ENCODE results near the gene TNFSF4.

The TNFSF4 gene

DNA sequence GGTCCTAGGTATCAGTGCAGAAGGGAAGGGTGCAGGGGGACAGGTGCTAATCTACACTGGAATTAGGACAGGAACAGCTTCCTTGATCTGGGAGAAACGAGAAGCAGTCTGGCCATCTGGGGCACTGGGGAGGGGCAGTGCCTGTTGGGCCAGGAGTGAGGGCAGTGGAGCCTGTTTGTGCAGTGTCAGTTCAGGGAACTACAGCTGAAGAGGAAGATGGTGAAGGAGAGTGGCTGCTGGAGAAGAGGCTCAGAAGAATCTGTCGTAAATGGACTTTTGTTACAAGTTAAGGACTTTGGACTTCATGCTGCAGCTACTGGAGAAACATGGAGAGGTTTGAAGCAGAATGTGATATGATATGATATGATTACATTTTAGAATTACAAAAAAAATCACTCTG is 3.2 kb upstream of the TNFSF4 start:
- no peak for DNase-seq

- DNase-seq, result no peak
Observed at GRCh38 chr1:173208868-173209267, 1.7 kb upstream of the TNFSF4 start.

DNA sequence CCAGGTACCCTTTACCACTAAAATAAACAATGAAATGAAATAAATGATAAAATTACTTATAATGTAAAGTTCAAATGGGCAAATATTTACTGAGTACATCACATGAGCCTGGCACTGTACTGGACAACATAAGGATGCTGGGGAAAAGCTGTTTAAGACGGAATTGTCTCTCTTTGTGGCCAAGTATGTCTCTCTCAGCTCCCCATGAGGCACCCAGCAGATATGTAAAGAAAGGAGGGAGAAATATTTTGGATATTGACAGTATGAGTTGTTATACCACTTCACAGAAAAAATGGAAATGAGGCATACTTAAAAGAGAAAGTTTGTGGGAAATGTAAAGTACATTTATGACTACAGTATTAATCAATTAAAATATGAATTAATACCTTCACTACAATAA is 1.0 kb upstream of the TNFSF4 start:
- DNase-seq, result no peak

DNA sequence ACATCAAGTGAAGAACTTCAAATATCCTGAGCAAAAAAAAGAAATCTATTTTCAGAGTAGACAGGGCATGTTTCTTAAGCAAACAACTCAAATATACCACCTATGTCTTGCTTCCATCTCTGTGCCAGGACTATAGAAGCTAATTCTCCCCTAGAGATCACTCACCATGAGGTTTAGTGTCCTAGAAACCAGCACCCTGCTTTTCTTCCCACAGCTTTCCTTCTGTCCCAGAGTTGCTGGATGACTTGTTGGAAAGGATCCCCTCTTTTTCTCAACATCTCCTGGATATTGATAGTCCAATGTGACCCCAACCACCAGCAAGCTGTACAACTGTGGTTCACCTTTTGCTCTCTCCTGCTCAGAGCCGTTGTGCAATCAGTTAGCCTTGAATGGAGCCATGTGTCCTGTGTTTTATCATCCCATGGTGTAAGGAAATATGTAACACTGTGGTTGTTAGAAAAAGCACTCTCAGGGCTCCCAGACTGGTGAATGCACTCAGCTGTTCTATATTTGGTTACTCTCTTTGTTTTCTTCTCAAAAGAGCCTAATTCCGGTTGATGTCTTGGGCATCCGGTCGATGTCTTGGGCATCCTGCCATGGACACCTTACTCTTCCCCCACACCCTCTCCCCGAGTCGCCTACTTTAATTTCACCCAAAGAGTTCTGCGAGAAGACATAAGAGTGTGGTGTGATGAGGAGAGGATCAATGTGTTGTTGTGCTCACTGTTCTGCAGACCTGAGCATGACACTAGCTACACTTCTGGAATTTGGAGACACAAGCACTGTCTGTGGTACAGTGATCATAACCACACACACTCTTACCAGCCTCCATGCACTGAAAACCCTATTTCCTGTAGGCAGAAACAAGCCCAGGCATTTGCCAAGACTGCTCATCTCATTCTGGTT is 1.7 kb downstream of the TNFSF4 start:
- no peak for DNase-seq

GRCh38 chr1:173204693-173205092 is 2.4 kb downstream of the TNFSF4 start:
- DNase-seq, result no peak

GRCh38 chr1:173202424-173203145 is 4.5 kb downstream of the TNFSF4 start:
- peak in 1 of 2 experiments; percentile 66 for DNase-seq

- DNase-seq, result no peak
Observed at GRCh38 chr1:173201969-173202368, 5.2 kb downstream of the TNFSF4 start.

DNA sequence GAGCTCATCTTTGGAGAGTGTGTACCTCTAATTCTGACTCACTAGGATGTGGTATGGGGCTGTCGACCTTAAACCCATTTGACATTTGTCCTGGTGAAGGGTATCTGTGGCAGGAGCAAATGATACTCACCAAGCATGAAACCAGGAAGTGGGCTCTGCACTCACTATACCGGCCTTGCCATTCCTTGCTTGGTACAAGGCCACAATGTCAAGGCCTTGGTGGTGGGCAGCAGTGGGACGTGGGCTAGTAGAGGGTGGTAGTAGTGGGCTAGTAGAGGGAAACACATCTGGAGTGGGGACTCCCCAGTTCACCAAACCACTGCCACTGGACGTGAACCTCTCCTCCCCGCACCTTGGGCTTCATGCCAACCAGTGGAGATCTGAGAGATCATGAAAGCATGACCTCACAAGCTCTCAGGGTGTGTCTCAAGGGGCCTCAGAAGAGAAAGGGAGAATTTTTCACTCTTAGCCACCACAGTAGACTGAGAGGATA is 11.5 kb downstream of the TNFSF4 start:
- no peak for DNase-seq

- DNase-seq, result no peak
Observed at GRCh38 chr1:173193639-173194038, 13.5 kb downstream of the TNFSF4 start.

GRCh38 chr1:173191011-173191705 is 16.0 kb downstream of the TNFSF4 start:
- no peak for DNase-seq

GRCh38 chr1:173190101-173190936 is 16.8 kb downstream of the TNFSF4 start:
- peak in 1 of 2 experiments; percentile 54 for DNase-seq

GRCh38 chr1:173187671-173188237 is 19.4 kb downstream of the TNFSF4 start:
- no peak for DNase-seq

- DNase-seq, result no peak
Observed at GRCh38 chr1:173181791-173182190, 25.3 kb downstream of the TNFSF4 start.

GRCh38 chr1:173176246-173176645 is 30.9 kb downstream of the TNFSF4 start:
- no peak for DNase-seq

DNA sequence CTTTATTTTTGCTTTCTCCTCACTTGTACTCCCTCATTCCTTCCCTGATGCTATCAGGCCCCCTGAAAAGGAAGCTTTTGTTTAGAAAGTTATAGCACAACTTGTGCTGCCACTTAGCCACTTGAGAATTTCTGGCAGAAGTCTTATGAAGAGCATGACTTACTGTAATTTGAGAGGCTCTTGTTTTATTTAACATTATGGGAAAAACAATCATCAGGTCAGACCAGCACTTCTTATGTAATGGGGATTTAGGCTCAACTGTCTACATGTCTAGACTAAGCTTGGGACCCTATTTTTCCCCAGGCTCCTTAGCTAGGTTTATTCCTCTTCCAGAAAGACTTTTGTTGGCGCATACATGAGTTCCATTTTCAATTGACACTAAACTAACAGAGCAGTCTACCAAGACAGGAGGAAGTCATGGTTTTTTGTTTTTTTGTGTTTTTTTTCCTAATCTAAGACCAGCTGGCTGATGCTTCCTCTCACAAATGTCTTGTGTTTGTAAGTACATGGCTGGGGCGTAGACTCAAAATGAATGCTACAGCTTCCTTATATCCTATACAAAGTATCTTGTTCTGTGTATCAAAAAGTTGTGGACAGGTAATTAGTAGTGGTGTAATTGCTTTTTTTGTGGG is 31.5 kb downstream of the TNFSF4 start:
- no peak for DNase-seq

DNA sequence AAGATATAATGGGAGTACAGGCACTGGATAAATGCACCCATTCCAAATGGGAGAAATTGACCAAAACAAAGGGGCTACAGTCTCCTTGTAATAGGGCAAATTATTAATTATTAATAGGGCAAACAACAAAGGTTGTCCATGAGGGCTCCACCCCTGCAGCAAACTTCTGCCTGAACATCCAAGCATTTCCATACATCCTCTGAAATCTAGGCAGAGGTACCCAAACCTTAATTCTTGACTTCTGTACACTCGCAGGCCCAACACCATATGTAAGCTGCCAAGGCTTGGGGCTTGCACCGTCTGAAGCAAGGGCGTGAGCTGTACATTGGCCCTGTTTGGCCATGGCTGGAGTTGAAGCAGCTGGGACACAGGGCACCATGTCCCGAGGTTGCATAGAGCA is 33.7 kb downstream of the TNFSF4 start:
- no peak for DNase-seq

DNA sequence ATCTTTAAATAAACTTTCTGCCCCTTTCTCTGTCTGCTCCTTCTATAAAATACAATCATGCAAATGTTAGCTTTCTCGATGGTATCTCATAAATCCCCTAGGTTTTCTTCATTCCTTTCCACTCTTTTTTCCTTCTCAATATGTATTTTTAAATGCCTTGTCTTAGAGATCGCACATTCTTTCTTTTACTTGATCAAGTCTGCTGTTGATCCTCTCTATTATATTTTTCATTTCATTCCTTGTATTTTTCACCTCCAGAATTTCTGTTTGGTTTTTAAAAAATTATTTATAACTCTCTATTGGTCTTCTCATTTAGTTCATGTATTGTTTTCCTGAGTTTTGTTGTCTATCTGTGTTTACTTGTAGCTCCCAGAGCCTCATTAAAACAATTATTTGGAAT is 36.0 kb downstream of the TNFSF4 start:
- DNase-seq, result no peak

- no peak for DNase-seq
Observed at GRCh38 chr1:173168941-173169340, 38.2 kb downstream of the TNFSF4 start.

- DNase-seq, result no peak
Observed at GRCh38 chr1:173164686-173165085, 42.4 kb downstream of the TNFSF4 start.

GRCh38 chr1:173164178-173164577 is 43.0 kb downstream of the TNFSF4 start:
- no peak for DNase-seq

DNA sequence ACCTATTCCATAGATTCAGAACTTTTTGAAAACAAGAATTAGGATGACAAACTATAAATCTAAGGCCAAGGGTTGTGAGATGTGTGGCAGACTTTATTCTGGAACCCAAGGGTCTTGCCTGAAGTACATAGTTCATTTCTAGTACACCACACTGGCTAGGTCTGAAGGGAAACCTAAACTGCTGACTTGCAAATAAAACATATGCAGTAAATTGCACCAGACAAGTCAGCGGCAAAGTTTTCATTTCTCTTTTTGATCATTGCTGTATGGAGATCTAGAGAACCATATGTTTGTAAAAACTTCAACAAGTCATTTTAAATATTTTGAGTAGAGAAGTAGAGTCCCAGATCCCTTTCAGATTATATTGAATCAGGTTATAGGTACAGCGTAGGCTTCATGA is 43.9 kb downstream of the TNFSF4 start:
- DNase-seq, result no peak

- no peak for DNase-seq
Observed at GRCh38 chr1:173162601-173163000, 44.5 kb downstream of the TNFSF4 start.
